IPS-15b (cell line): ENCODE results near the gene CNTLN.
"Not testable (repeated sequence)": the region's sequence is repeated elsewhere in the genome, so short reads cannot be mapped to it uniquely, and the experiment has no call there.

Experiments used
- H3K27me3 ChIP-seq: one replicate; pipeline ENCODE4 v1.6.1; 2013; ENCODE audit warnings: low read length; ENCODE audit not compliant: control insufficient read depth, insufficient read depth
- H3K36me3 ChIP-seq: one replicate; pipeline ENCODE4 v1.6.1; 2013; ENCODE audit warnings: low read length; ENCODE audit not compliant: control insufficient read depth, insufficient read depth
- H3K4me1 ChIP-seq: one replicate; pipeline ENCODE4 v1.6.1; 2013; ENCODE audit warnings: mild to moderate bottlenecking, low read length; ENCODE audit not compliant: control insufficient read depth, insufficient read depth
- H3K4me3 ChIP-seq: one replicate; pipeline ENCODE4 v1.5.1; 2013; ENCODE audit warnings: low read depth, low read length
- H3K9ac ChIP-seq: one replicate; pipeline ENCODE4 v1.6.1; 2013; ENCODE audit warnings: low read depth, mild to moderate bottlenecking, low read length
- H3K9me3 ChIP-seq: one replicate; pipeline ENCODE4 v1.6.1; 2013; ENCODE audit warnings: mild to moderate bottlenecking, low read length; ENCODE audit not compliant: control insufficient read depth, insufficient read depth

CNTLN gene

DNA sequence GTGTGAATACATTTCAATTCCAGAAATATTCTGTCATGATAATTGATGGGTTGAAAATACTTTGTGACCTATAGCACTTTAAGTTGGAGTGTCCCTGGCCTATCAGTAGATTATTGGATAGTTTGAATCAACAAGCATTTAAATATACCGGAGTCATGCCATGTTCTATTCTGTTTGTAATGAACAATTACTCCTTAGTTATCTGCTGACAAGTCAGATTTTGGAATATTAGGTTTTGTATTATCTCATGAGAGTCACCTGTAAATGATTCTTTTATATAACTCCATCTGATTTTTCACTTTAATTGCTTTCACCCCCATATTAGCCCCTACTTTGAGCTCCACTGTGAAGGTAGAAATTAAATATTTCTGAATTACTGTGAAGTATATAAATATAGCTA is 351.6 kb downstream of the CNTLN start:
- Histone ChIP-seq H3K4me3 (no peak overlapping the region), H3K9me3 (no peaks in the 10 kb centered on the region), H3K36me3 (no peaks in the 10 kb centered on the region), H3K27me3 (no peaks in the 10 kb centered on the region), H3K4me1 (no peaks in the 10 kb centered on the region), H3K9ac (no peak overlapping the region)

DNA sequence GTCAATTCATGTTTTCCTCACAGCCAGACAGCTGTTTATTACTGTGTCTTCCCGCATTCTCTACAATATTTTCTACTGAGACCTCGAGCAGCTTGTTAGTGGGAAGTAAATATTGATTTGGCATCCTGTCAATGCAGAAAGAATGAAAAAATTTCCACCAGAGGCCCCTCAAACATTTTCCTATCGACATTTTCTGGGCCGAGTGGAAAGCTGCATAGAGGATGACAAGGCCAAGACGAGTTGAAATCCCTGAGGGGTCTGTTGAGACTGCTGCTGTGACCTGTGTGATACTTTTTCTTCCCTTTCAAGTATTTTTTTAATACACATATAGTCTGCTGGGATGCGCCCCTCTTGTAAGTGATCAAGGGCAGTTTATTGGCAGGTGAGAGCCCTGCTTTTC is 352.6 kb downstream of the CNTLN start:
- H3K27me3 ChIP-seq = no peaks in the 10 kb centered on the region
- H3K9me3 ChIP-seq = no peaks in the 10 kb centered on the region
- no peak overlapping the region for H3K4me3 ChIP-seq
- H3K4me1 ChIP-seq = no peaks in the 10 kb centered on the region
- no peak overlapping the region for H3K9ac ChIP-seq
- no peaks in the 10 kb centered on the region for H3K36me3 ChIP-seq

DNA sequence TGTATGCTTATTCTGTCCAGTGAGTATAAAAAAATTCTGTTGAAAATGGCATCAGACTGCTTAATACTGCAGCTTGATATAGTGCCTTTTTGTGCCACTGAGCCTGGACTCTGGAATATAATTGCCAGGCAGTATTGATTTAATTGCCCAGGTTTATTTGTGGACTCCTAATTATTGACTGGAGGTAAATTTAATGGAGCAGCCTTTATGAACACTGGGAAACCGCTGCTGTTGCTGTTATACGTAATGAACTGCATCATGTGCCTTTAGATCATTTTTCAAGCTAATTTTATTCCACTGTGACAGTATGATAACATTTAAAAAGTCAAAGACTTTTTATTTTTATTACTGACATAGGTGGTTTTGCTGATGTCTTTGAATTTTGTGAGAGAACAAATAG is 353.8 kb downstream of the CNTLN start:
- Histone ChIP-seq H3K9ac (no peak overlapping the region), H3K4me3 (no peak overlapping the region), H3K27me3 (no peaks in the 10 kb centered on the region), H3K4me1 (no peaks in the 10 kb centered on the region), H3K9me3 (no peaks in the 10 kb centered on the region), H3K36me3 (no peaks in the 10 kb centered on the region)

DNA sequence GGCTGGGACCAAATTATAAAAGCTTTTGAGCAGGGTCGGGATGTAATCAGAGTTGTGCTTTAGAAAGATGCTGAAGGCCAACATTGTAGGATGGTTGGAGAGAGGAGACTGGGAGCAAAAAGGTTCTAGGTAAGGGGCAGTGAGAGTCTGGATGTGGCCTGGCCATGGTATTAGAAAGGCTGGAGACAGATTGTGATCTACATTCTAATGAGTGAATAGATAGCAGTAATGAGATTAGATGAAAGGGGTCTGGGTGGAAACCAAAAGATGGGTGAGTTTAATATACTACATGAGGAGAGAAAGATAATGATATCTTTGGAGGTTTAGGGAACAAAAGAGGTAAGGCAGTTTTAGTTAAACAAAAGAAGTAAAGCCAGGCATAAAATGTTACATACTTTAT is 355.3 kb downstream of the CNTLN start:
- no peak overlapping the region for H3K9ac ChIP-seq
- H3K4me1 ChIP-seq = no peaks in the 10 kb centered on the region
- H3K27me3 ChIP-seq = no peaks in the 10 kb centered on the region
- no peaks in the 10 kb centered on the region for H3K9me3 ChIP-seq
- H3K36me3 ChIP-seq = no peaks in the 10 kb centered on the region
- H3K4me3 ChIP-seq = no peak overlapping the region

DNA sequence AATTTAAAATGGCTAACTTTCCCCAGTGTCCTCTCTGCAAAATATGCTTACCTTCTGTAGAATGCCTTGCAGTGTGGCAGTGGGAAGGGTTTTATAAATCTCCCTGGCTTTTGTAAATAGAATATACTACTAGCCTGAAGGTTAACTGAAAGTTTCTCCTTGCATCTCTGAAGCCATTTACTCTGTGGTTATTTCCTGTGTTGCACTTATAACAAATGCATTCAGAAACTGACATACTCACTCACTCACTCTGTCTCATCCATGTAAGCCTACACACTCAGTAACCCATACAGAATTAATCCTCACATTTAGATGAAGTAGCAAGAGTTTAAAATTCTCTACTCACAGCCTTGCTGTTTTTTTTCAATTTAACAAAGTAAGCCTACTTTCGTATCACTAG is 356.9 kb downstream of the CNTLN start:
- no peak overlapping the region for H3K9ac ChIP-seq
- no peaks in the 10 kb centered on the region for H3K9me3 ChIP-seq
- H3K27me3 ChIP-seq = no peaks in the 10 kb centered on the region
- no peak overlapping the region for H3K4me3 ChIP-seq
- H3K4me1 ChIP-seq = no peaks in the 10 kb centered on the region
- no peaks in the 10 kb centered on the region for H3K36me3 ChIP-seq

DNA sequence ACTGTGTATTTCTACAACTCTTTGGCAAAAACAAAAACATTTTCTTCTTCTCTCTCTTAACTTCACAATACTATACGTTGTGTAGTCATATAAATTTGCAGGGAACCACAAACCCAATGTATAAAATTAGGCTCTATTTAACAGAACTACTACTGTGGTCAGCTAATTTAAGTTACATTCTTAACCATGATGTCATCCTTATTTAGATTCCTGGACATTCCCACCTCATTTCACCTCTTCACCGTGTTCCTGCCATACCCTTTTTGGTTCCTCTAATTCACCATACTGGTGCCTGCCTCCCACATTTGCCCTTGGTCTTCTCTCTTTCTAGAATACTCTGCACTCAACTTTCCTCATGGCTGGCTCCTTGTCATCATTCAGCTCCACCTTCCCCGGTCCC is 368.4 kb downstream of the CNTLN start:
- Histone ChIP-seq H3K36me3 (no peaks in the 10 kb centered on the region), H3K4me3 (no peak overlapping the region), H3K4me1 (no peaks in the 10 kb centered on the region), H3K27me3 (no peaks in the 10 kb centered on the region), H3K9ac (no peak overlapping the region), H3K9me3 (no peaks in the 10 kb centered on the region)

DNA sequence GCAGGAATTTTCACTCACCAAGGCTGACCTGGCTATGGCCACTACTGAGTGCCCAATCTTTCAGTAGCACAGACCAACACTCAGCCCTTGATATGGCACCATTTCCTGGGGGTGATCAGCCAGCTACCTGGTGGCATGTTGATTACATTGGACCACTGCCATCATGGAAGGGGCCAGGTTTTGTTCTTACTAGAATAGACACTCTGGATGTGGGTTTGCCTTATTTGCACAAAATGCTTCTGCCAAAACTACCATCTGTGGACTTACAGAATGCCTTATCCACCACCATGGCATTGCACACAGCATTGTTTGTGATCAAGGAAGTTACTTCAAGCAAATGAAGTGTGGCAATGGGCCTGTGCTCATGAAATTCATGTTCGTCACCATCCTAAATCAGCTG is 374.3 kb downstream of the CNTLN start:
- Histone ChIP-seq H3K4me1 (no peaks in the 10 kb centered on the region), H3K27me3 (no peaks in the 10 kb centered on the region), H3K4me3 (no peak overlapping the region), H3K9ac (no peak overlapping the region), H3K36me3 (no peaks in the 10 kb centered on the region), H3K9me3 (no peaks in the 10 kb centered on the region)

DNA sequence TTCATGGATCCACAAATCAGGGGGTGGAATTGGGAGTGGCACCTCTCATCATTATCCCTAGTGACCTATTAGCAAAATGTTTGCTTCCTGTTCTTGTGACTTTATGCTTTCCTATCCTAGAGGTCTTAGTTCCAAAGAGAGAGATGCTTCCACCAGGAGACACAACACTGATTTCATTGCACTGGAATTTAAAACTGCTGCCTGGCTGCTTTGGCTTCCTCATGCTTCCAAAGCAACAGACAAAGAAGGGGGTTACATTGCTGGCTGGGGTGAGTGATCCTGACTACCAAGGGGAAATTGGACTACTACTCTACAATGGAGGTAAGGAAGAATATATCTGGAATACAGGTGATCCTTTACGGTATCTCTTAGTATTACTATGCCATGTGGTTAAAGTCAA is 374.9 kb downstream of the CNTLN start:
- Histone ChIP-seq H3K4me3 (no peak overlapping the region), H3K4me1 (no peaks in the 10 kb centered on the region), H3K36me3 (no peaks in the 10 kb centered on the region), H3K9me3 (no peaks in the 10 kb centered on the region), H3K27me3 (no peaks in the 10 kb centered on the region), H3K9ac (no peak overlapping the region)

DNA sequence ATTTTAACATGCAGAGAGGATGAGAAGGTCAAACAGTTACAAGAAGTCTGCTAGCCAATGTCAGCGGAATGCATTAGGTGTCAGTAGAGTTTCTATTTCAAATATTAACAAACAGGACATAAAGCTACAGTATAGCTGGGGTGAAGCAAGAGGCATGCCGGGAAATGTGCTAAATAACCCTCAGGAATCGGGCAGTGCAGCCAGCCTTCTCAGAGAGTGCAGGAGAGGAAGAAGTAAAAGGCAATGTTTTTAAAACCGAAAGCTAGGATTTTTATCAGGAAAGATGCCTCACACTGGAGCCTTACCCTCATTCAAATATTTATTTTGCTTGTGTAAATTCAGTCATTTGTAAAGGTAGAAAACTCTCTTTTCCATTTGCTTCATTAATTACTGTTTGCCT is 384.9 kb downstream of the CNTLN start:
- H3K4me3 ChIP-seq = no peak overlapping the region
- no peaks in the 10 kb centered on the region for H3K36me3 ChIP-seq
- peaks cover 8% of the 10 kb centered on the region for H3K4me1 ChIP-seq
- H3K27me3 ChIP-seq = no peaks in the 10 kb centered on the region
- H3K9me3 ChIP-seq = no peaks in the 10 kb centered on the region
- H3K9ac ChIP-seq = no peak overlapping the region

DNA sequence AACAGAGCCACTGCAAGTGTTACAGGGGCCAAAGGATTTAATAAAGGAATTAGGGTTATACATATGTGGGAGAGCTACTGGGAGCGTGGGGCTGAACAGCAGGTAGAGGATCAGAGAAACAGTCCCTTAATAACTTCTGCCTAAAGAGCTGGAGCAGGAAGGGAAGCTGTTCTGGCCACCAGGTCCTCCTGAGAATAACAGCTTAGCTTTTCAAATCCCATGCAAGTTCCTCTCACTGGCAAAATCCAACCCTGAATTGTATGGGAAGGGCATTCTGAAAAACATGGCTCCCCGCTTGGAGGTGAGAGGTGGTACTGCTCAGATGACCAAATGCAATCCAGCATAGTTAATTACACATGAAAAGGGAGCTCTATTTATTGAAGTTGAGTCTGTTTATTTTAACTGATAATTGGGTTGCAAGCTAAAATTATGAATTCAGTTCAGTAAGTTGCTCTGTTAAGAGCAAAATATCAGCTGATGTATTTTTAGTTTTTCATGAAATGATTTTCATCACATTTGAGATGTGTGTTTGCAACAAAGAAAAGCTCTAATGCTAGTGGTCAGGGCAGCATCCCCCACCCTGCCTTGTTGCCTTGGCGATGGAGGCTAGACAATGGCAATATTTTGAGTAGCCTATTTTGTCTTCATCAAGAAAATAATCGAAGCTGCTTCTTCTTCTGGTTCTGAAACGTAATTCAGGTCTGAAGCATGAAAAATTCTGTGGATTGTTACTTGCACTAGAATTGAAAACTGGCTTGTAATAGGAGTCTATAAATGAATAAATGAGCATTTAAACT is 385.6 kb downstream of the CNTLN start:
- Histone ChIP-seq H3K27me3 (no peaks in the 10 kb centered on the region), H3K4me1 (peaks cover 8% of the 10 kb centered on the region), H3K9me3 (no peaks in the 10 kb centered on the region), H3K4me3 (no peak overlapping the region), H3K36me3 (no peaks in the 10 kb centered on the region), H3K9ac (no peak overlapping the region)

DNA sequence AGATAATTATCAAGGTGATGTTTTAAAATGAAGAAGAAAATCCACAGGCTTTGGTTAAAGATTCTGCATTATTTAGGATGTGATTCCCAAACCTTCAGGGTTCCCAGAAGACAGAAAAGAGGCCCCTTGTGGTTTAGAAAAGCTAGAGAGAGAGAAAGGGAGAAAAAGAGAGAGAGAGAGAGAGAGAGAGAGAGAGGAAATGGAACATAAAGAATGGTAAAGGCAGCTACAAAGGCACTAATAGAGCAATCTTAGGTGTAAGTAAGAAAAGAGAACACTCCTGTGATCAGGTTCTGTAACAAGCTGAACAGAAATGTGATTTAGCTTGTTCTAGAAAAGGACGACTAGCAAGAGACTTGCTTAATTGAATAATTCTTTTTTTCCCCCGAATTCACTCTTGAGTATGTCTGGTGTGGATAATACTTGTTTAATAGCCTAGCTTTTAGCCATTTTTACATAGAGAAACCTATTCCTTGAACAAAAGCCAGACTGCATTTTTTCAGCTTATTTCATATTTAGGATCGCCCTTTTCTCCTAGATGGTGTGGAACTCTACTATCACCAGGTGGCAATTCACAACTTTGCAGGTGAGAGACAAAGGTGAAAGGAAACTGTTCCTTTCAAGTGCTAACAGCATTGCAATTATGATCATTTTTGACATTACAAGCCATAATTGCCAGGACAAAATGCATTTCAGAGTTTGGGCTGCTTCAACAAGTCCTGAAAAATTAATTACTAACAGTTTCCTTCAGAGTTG is 386.4 kb downstream of the CNTLN start:
- no peaks in the 10 kb centered on the region for H3K27me3 ChIP-seq
- H3K36me3 ChIP-seq = no peaks in the 10 kb centered on the region
- no peak overlapping the region for H3K4me3 ChIP-seq
- H3K4me1 ChIP-seq = peaks cover 8% of the 10 kb centered on the region
- no peak overlapping the region for H3K9ac ChIP-seq
- H3K9me3 ChIP-seq = no peaks in the 10 kb centered on the region

DNA sequence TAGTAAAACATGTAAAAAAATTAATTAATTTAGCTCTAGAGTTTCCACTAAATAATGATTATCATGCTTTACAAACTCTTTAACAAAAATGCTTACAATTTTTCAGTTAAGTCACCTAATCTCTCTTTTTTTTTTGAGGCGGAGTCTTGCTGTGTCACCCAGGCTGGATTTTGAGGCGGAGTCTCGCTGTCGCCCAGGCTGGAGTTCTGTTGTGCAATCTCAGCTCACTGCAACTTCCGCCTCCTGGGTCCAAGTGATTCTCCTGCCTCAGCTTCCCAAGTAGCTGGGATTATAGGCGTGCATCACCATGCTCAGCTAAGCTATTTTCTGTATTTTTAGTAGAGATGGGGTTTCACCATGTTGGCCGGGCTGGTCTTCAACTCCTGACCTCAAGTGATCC is 391.9 kb downstream of the CNTLN start:
- not testable (repeated sequence) for H3K9me3 ChIP-seq, H3K36me3 ChIP-seq, H3K27me3 ChIP-seq, H3K4me3 ChIP-seq, H3K4me1 ChIP-seq, H3K9ac ChIP-seq
